ENCODE data around the gene PHAF1. TPM values are rescaled to one million over a fixed set of nuclear protein-coding genes. Genes with fewer than 3 reads are reported as not detected.

PHAF1 gene
- total and polyA plus RNA-seq, 2 of the 8 experiments (the other 6 are each of a cell fraction or from before 2014, with no cell fraction given) = 18.6 to 26.4 TPM

DNA sequence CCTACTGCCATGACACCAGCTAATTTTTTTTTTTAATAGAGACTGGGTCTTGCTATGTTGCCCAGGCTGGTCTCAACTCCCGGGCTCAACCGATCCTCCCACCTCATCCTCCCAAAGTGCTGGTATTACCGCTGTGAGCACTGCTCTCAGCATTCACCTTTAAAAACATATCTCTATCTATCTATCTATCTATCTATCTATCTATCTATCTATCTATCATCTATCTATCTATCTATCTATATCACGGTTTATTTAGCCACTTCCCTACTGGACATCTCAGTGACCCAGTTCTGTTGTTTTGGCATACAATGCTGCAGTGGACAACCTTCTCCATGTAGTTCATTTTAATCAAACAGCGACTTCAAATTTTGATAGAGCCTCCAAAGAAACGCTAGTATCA lies 1.3 kb upstream of the PHAF1 start:
- Histone ChIP-seq H3K56ac (replicated peaks; ENCODE audit: insufficient read length, low read depth, low read length) (no peak overlapping the region), H3K79me1 (ENCODE audit: low read depth, low read length) (peaks cover 3% of the 10 kb centered on the region; the same call in 1 of the 2 replicates), H2AFZ (ENCODE audit: low read length) (no peak overlapping the region), H3K27me3 (replicated peaks in 1 of 4; ENCODE audit: control insufficient read depth in 3 of 4, extremely low read depth in 1 of 4, insufficient read depth in 3 of 4, low read length in 3 of 4) (peaks cover 0 to 4% (median 1%) of the 10 kb centered on the region in 4 experiments; a peak in 2 of 7 replicates), H2AK5ac (ENCODE audit: low read depth, low read length) (no peak overlapping the region), H4K91ac (replicated peaks; ENCODE audit: insufficient read length, low read length) (no peak overlapping the region), H3K36me3 (ENCODE audit: control insufficient read depth in 2 of 4, insufficient read depth in 4 of 4, low read length in 3 of 4) (no peaks in the 10 kb centered on the region), H3K14ac (ENCODE audit: insufficient read length) (no peak overlapping the region), H2BK5ac (ENCODE audit: low read depth, low read length) (no peak overlapping the region), H3K27ac (ENCODE audit: low read depth, low read length) (no peak overlapping the region), H4K20me1 (replicated peaks in 1 of 2; ENCODE audit: control insufficient read depth in 1 of 2, insufficient read depth in 2 of 2, low read length in 2 of 2) (peaks cover 0 to 4% of the 10 kb centered on the region in 2 experiments), H3K23ac (ENCODE audit: insufficient read length) (no peak overlapping the region), H3K4me2 (ENCODE audit: insufficient read depth in 1 of 2, low read depth in 2 of 2, low read length in 2 of 2) (peak overlapping the region in 1 of 2 experiments; percentile 93; a peak in 2 of 4 replicates), H3K79me2 (ENCODE audit: control insufficient read depth in 1 of 2, insufficient read depth in 2 of 2, low read length in 2 of 2) (peaks cover 3 to 33% of the 10 kb centered on the region in 2 experiments; a peak in 3 of 4 replicates), H3K4me3 (ENCODE audit: extremely low read depth in 1 of 4, insufficient read depth in 2 of 4, low read depth in 3 of 4, low read length in 4 of 4) (no peak overlapping the region), H2BK15ac (ENCODE audit: low read length) (no peak overlapping the region), H3K18ac (ENCODE audit: extremely low read depth, low read length) (no peak overlapping the region), H3K23me2 (ENCODE audit: low read depth, low read length) (peaks cover 12% of the 10 kb centered on the region), H4K8ac (ENCODE audit: extremely low read depth, insufficient read depth, low read length) (no peak overlapping the region), H3K9me3 (ENCODE audit: insufficient read depth in 2 of 2, low read depth in 1 of 2, low read length in 1 of 2) (no peaks in the 10 kb centered on the region), H3K4ac (replicated peaks; ENCODE audit: insufficient read length, low read depth, low read length) (no peak overlapping the region), H2BK20ac (ENCODE audit: low read length) (no peak overlapping the region), H2BK12ac (ENCODE audit: low read depth, low read length) (no peak overlapping the region), H2BK120ac (replicated peaks; ENCODE audit: low read depth, low read length) (no peak overlapping the region), H4K5ac (ENCODE audit: insufficient read length, low read depth, low read length) (no peak overlapping the region), H3K4me1 (replicated peaks in 1 of 4; ENCODE audit: control insufficient read depth in 3 of 4, insufficient read depth in 4 of 4, low read length in 3 of 4) (peaks cover 0 to 7% (median 5%) of the 10 kb centered on the region in 4 experiments; a peak in 3 of 7 replicates), H3K9ac (replicated peaks in 1 of 4; ENCODE audit: extremely low read depth in 1 of 4, low read depth in 3 of 4, low read length in 3 of 4) (no peak overlapping the region)
- WGBS, 2 experiments (ENCODE audit: extremely low coverage in 1 of 2, insufficient coverage in 1 of 2, insufficient read length in 1 of 2, insufficient replicate concordance in 2 of 2, low coverage in 1 of 2, low lambda C conversion rate in 2 of 2, missing lambda C conversion rate in 1 of 2) = 95% methylated on average over 6 of the region's 6 CpGs; no CpG with 5 or more reads in 1 of the 2 experiments
- CTCF ChIA-PET (ENCODE audit: partially characterized antibody) = interaction anchor here (0.6 to 12.0 kb wide), 4 partner anchors 38 to 178 kb away, joined by 3 to 164 read pairs (median 3); no protein-coding TSS in a partner anchor
- POLR2A ChIA-PET (ENCODE audit: partially characterized antibody) = no interaction called here
- TF ChIP-seq EZH2 (IDR thresholded peaks at IDR 0.05; ENCODE audit: low read depth, low read length, severe bottlenecking) (no peak), EP300 (IDR thresholded peaks at IDR 0.05; ENCODE audit: borderline replicate concordance in 1 of 2, low read depth in 2 of 2, low read length in 2 of 2) (no peak)
- FAIRE-seq = no peak
- DNase-seq (ENCODE audit: low read depth in 1 of 2, low spot score in 2 of 2) = no peak

All from H1 (cell line).